DND-41 (cell line): ENCODE results near the gene MAN2A1.

Experiments used
- ATAC-seq: fragments of 200-7000 bp; cut with Tn5 transposase; 3 replicates; pipeline ENCODE4 v1.9.1; 2021; ENCODE audit warnings: low read depth; ENCODE audit not compliant: insufficient read depth
- DNase-seq: peaks from one replicate; pipeline ENCODE4 v3.0.0-alpha.2; 2020
- H2AFZ ChIP-seq: 2 replicates; pipeline ENCODE4 v1.6.0; 2012; ENCODE audit warnings: low read depth, low read length
- H3K27ac ChIP-seq: 2 replicates; pipeline ENCODE4 v1.5.1; 2012; ENCODE audit warnings: low read length, inconsistent platforms
- H3K27me3 ChIP-seq: fragments of 200-600 bp; sonication (generic); 2 replicates; pipeline ENCODE4 v1.6.0; 2012; ENCODE audit warnings: low read length, mild to moderate bottlenecking, inconsistent platforms; ENCODE audit not compliant: insufficient read depth, poor library complexity
- H3K36me3 ChIP-seq: 2 replicates; pipeline ENCODE4 v1.5.1; 2012; ENCODE audit warnings: low read length, inconsistent platforms; ENCODE audit not compliant: insufficient read depth
- H3K4me1 ChIP-seq: 2 replicates; pipeline ENCODE4 v1.5.1; 2012; ENCODE audit warnings: mild to moderate bottlenecking, low read length; ENCODE audit not compliant: insufficient read depth
- H3K4me2 ChIP-seq: 2 replicates; pipeline ENCODE4 v1.6.0; 2012; ENCODE audit warnings: mild to moderate bottlenecking, moderate library complexity, low read length, inconsistent platforms; ENCODE audit not compliant: insufficient read depth
- H3K4me3 ChIP-seq, 2 experiments: fragments of 200-600 bp in 1 of 2; shearing (Covaris generic) in 1 of 2; 2 replicates each; pipeline ENCODE4 v1.5.1; 2012 to 2016; ENCODE audit warnings: inconsistent platforms in 2 of 2, low read length in 2 of 2, mild to moderate bottlenecking in 2 of 2, low read depth in 1 of 2, moderate library complexity in 1 of 2
- H3K79me2 ChIP-seq: 2 replicates; pipeline ENCODE4 v1.6.0; 2012; ENCODE audit warnings: low read length, inconsistent platforms; ENCODE audit not compliant: insufficient read depth
- H3K9ac ChIP-seq: 2 replicates; pipeline ENCODE4 v1.6.0; 2012; ENCODE audit warnings: low read depth, mild to moderate bottlenecking, inconsistent platforms, low read length, moderate library complexity
- H3K9me3 ChIP-seq: 2 replicates; pipeline ENCODE4 v1.5.1; 2012; ENCODE audit warnings: low read length, moderate library complexity, mild to moderate bottlenecking, inconsistent platforms; ENCODE audit not compliant: insufficient read depth, severe bottlenecking
- H4K20me1 ChIP-seq: 2 replicates; pipeline ENCODE4 v1.6.0; 2012; ENCODE audit warnings: low read length; ENCODE audit not compliant: insufficient read depth
- CTCF ChIP-seq: IDR thresholded peaks from 2 replicates; pipeline ENCODE4 v1.5.1; 2012; ENCODE audit warnings: borderline replicate concordance, low read length, moderate library complexity, mild to moderate bottlenecking; ENCODE audit not compliant: poor library complexity, severe bottlenecking; ENCODE audit errors: extremely low read depth
- EZH2 ChIP-seq: IDR thresholded peaks from 3 replicates; pipeline ENCODE4 v1.6.1; 2012; ENCODE audit warnings: borderline replicate concordance, low read depth, mild to moderate bottlenecking, moderate library complexity, low read length, inconsistent platforms; ENCODE audit not compliant: severe bottlenecking

Gene MAN2A1

DNA sequence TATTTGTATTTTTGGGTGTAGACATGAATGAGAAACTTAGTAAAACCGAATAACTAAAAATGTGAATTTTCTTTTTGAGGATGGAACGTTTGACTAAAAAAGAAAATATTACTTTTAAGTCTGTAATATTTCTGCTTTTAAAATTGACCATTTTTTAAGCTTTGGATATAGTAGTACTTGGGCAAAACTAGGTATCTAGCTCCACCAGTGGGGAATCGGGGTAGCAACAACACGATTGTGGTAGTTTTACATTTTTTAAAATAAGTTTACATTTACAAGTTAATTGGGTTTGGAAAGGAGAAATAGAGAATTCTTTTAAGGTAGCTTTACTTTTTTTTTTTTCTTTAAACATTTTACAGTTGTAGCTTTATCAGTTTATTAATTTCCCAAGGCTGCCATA is 154.4 kb downstream of the MAN2A1 start:
- ATAC-seq, result no peak
- Histone ChIP-seq H3K9me3 (no peaks in the 10 kb centered on the region), H3K9ac (no peak overlapping the region), H3K4me1 (peaks cover 10% of the 10 kb centered on the region), H2AFZ (no peak overlapping the region), H3K27me3 (no peaks in the 10 kb centered on the region), H3K79me2 (no peaks in the 10 kb centered on the region), H3K27ac (no peak overlapping the region), H3K4me2 (no peak overlapping the region), H4K20me1 (no peaks in the 10 kb centered on the region), H3K4me3 (no peak overlapping the region), H3K36me3 (peaks cover 82% of the 10 kb centered on the region)
- no peak for DNase-seq
- TF ChIP-seq EZH2 (no peak), CTCF (peak; percentile 21)

DNA sequence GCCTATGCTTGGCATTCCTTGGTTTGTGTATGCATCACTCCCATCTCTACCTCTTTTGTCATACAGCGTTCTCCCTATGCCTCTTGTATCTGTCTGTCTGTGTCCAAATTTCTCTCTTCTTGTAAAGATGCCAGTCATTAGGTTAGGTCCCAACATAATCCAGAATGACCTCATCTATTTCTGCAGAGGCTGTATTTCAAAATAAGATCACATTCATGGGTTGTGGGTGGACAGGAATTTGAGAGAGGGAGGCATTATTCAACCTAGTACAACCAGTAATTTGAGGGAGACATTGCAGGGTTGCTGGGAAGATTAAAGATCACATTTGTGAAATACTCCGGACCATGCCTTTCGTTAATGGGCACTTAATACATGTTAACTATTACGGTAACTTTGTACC is 155.0 kb downstream of the MAN2A1 start:
- no peak overlapping the region for H3K4me3 ChIP-seq
- ATAC-seq, result no peak
- no peaks in the 10 kb centered on the region for H3K9me3 ChIP-seq
- no peak for TF ChIP-seq CTCF
- TF ChIP-seq EZH2, result no peak
- no peaks in the 10 kb centered on the region for H4K20me1 ChIP-seq
- H3K9ac ChIP-seq, result no peak overlapping the region
- H3K4me1 ChIP-seq, result peaks cover 15% of the 10 kb centered on the region
- H3K27me3 ChIP-seq, result no peaks in the 10 kb centered on the region
- peaks cover 85% of the 10 kb centered on the region for H3K36me3 ChIP-seq
- H3K79me2 ChIP-seq, result no peaks in the 10 kb centered on the region
- no peak for DNase-seq
- H2AFZ ChIP-seq, result no peak overlapping the region
- no peak overlapping the region for H3K4me2 ChIP-seq
- H3K27ac ChIP-seq, result no peak overlapping the region; the same call in 1 of the 2 replicates

- no peak for ATAC-seq
- TF ChIP-seq CTCF (no peak), EZH2 (no peak)
- H3K9ac ChIP-seq, result no peak overlapping the region
- H3K36me3 ChIP-seq, result peaks cover 81% of the 10 kb centered on the region
- no peak overlapping the region for H3K4me2 ChIP-seq
- no peak overlapping the region for H2AFZ ChIP-seq
- DNase-seq, result no peak
- H4K20me1 ChIP-seq, result no peaks in the 10 kb centered on the region
- peaks cover 18% of the 10 kb centered on the region for H3K4me1 ChIP-seq
- no peaks in the 10 kb centered on the region for H3K79me2 ChIP-seq
- no peaks in the 10 kb centered on the region for H3K9me3 ChIP-seq
- H3K27ac ChIP-seq, result no peak overlapping the region
- H3K27me3 ChIP-seq, result no peaks in the 10 kb centered on the region
- H3K4me3 ChIP-seq, result no peak overlapping the region
These were observed 158.4 kb downstream of the MAN2A1 start for GRCh38 chr5:109848130-109848529.
